OCI-LY1 (cell line): ENCODE measurements around the gene VTI1A.

Experiments
- CTCF ChIP-seq: fragments of 200-600 bp; sonication (generic), shearing (Covaris generic); IDR thresholded peaks from 2 replicates; pipeline ENCODE4 v1.5.1; 2017; ENCODE audit warnings: mild to moderate bottlenecking, antibody characterized with exemption, low read length, moderate library complexity, mixed read lengths
- EZH2 ChIP-seq: fragments of 200-600 bp; sonication (generic), shearing (Covaris generic); IDR thresholded peaks from 2 replicates; pipeline ENCODE4 v1.8.0; 2017; ENCODE audit warnings: borderline replicate concordance, mixed run types, mild to moderate bottlenecking, antibody characterized with exemption, low read length, moderate library complexity, mixed read lengths

GRCh38 chr10:112766636-112767035, 319.6 kb downstream of the VTI1A start:
- TF ChIP-seq CTCF, result no peak
- no peak for TF ChIP-seq EZH2
